Activated naive CD8-positive, alpha-beta T cell treated with anti-CD3 and anti-CD28 coated beads, Interleukin-2, amount 10 ng/mL, durations not matched to agents 7 days and 5 days (primary cell): ENCODE results near the gene GPLD1. TPM values are rescaled to one million over a fixed set of nuclear protein-coding genes. Genes with fewer than 3 reads are reported as not detected.
A peak's percentile ranks its signal among the peaks of the same experiment; 100 is the strongest.

Source experiments
- ATAC-seq: fragments of 150-1000 bp; cut with Tn5 transposase; one replicate; pipeline ENCODE4 v1.10.0; 2021; ENCODE audit warnings: low read depth, moderate library complexity
- POLR2A ChIA-PET: fragments of 350-600 bp; sonication (Branson Sonifier 250); formaldehyde crosslinking; loops from one replicate; lab custom pipeline; 2021; ENCODE audit warnings: antibody characterized with exemption; lab: Charles Lee
- DNase-seq: peaks from one replicate; pipeline ENCODE4 v3.0.0; 2021
- H3K27ac Mint-ChIP-seq: one replicate; pipeline ENCODE4 v1.8.0; 2022; ENCODE audit warnings: mild to moderate bottlenecking, mixed read lengths
- H3K27me3 Mint-ChIP-seq: one replicate; pipeline ENCODE4 v1.8.0; 2022; ENCODE audit warnings: mild to moderate bottlenecking, moderate library complexity, mixed read lengths
- H3K36me3 Mint-ChIP-seq: one replicate; pipeline ENCODE4 v1.8.0; 2021; ENCODE audit warnings: mild to moderate bottlenecking, mixed read lengths
- H3K4me1 Mint-ChIP-seq: one replicate; pipeline ENCODE4 v1.8.0; 2021; ENCODE audit warnings: mixed read lengths
- H3K4me3 Mint-ChIP-seq: one replicate; pipeline ENCODE4 v1.8.0; 2022; ENCODE audit warnings: mild to moderate bottlenecking, moderate library complexity, mixed read lengths
- H3K9me3 Mint-ChIP-seq: one replicate; pipeline ENCODE4 v1.8.0; 2021; ENCODE audit warnings: mixed read lengths
- total RNA-seq, 2 experiments: library from RNA; stranded (reverse); gene quantifications; one replicate each; pipeline ENCODE4 v1.2.3, GENCODE V29; 2021

The GPLD1 gene
- total RNA-seq, 2 experiments from 2014 or later = 0.34 to 0.42 TPM

- ATAC-seq (no peak), DNase-seq (no peak)
- POLR2A ChIA-PET = interaction anchor here (1.2 kb wide), 2 partner anchors 172 to 173 kb away, joined by 3 read pairs; partner anchors contain the start of genes ACOT13 and TDP2
- Mint-ChIP-seq H3K4me1 (peaks cover 6% of the 10 kb centered on the region), H3K36me3 (peaks cover 11% of the 10 kb centered on the region), H3K4me3 (peak overlapping the region; percentile 82), H3K9me3 (peaks cover 5% of the 10 kb centered on the region), H3K27me3 (peaks cover 2% of the 10 kb centered on the region), H3K27ac (peak overlapping the region; percentile 15)
Measured at GRCh38 chr6:24493945-24494820, 4.8 kb upstream of the GPLD1 start.

GRCh38 chr6:24492475-24492874 lies 3.1 kb upstream of the GPLD1 start:
- H3K27ac Mint-ChIP-seq = no peak overlapping the region
- H3K4me1 Mint-ChIP-seq = peaks cover 6% of the 10 kb centered on the region
- DNase-seq (no peak), ATAC-seq (no peak)
- peaks cover 2% of the 10 kb centered on the region for H3K27me3 Mint-ChIP-seq
- peaks cover 8% of the 10 kb centered on the region for H3K36me3 Mint-ChIP-seq
- no peak overlapping the region for H3K4me3 Mint-ChIP-seq
- H3K9me3 Mint-ChIP-seq = peaks cover 4% of the 10 kb centered on the region
- POLR2A ChIA-PET = no interaction called here

GRCh38 chr6:24490948-24491347 lies 1.6 kb upstream of the GPLD1 start:
- H3K4me3 Mint-ChIP-seq = no peak overlapping the region
- H3K27me3 Mint-ChIP-seq = peaks cover 2% of the 10 kb centered on the region
- ATAC-seq (no peak), DNase-seq (no peak)
- no peaks in the 10 kb centered on the region for H3K36me3 Mint-ChIP-seq
- H3K4me1 Mint-ChIP-seq = peaks cover 6% of the 10 kb centered on the region
- no peaks in the 10 kb centered on the region for H3K9me3 Mint-ChIP-seq
- POLR2A ChIA-PET = no interaction called here
- no peak overlapping the region for H3K27ac Mint-ChIP-seq

- Mint-ChIP-seq H3K36me3 (no peaks in the 10 kb centered on the region), H3K9me3 (no peaks in the 10 kb centered on the region), H3K27ac (no peak overlapping the region), H3K27me3 (no peaks in the 10 kb centered on the region), H3K4me1 (peaks cover 1% of the 10 kb centered on the region), H3K4me3 (no peak overlapping the region)
- ATAC-seq = no peak
- DNase-seq = no peak
- POLR2A ChIA-PET = no interaction called here
Measured at GRCh38 chr6:24489881-24490280, 503 bp upstream of the GPLD1 start.

- H3K36me3 Mint-ChIP-seq = no peaks in the 10 kb centered on the region
- H3K27me3 Mint-ChIP-seq = no peaks in the 10 kb centered on the region
- no peak for ATAC-seq
- DNase-seq = no peak
- H3K27ac Mint-ChIP-seq = no peak overlapping the region
- H3K9me3 Mint-ChIP-seq = no peaks in the 10 kb centered on the region
- POLR2A ChIA-PET = no interaction called here
- no peaks in the 10 kb centered on the region for H3K4me1 Mint-ChIP-seq
- no peak overlapping the region for H3K4me3 Mint-ChIP-seq
Measured at GRCh38 chr6:24486065-24486464, 3.3 kb downstream of the GPLD1 start.

- DNase-seq (no peak), ATAC-seq (no peak)
- POLR2A ChIA-PET = no interaction called here
- no peak overlapping the region for H3K4me3 Mint-ChIP-seq
- H3K27ac Mint-ChIP-seq = no peak overlapping the region
- H3K36me3 Mint-ChIP-seq = no peaks in the 10 kb centered on the region
- no peaks in the 10 kb centered on the region for H3K9me3 Mint-ChIP-seq
- H3K4me1 Mint-ChIP-seq = no peaks in the 10 kb centered on the region
- H3K27me3 Mint-ChIP-seq = no peaks in the 10 kb centered on the region
Measured at GRCh38 chr6:24484657-24485323, 4.6 kb downstream of the GPLD1 start.

- ATAC-seq = no peak
- Mint-ChIP-seq H3K9me3 (no peaks in the 10 kb centered on the region), H3K27ac (no peak overlapping the region), H3K4me3 (no peak overlapping the region), H3K4me1 (no peaks in the 10 kb centered on the region), H3K36me3 (no peaks in the 10 kb centered on the region), H3K27me3 (peaks cover 2% of the 10 kb centered on the region)
- POLR2A ChIA-PET = no interaction called here
- DNase-seq = no peak
Measured at GRCh38 chr6:24481449-24481848, 7.9 kb downstream of the GPLD1 start.

GRCh38 chr6:24480705-24481104 lies 8.7 kb downstream of the GPLD1 start:
- no peak for ATAC-seq

GRCh38 chr6:24478903-24479302 lies 10.5 kb downstream of the GPLD1 start:
- no peaks in the 10 kb centered on the region for H3K4me1 Mint-ChIP-seq
- peaks cover 2% of the 10 kb centered on the region for H3K27me3 Mint-ChIP-seq
- no peaks in the 10 kb centered on the region for H3K9me3 Mint-ChIP-seq
- H3K36me3 Mint-ChIP-seq = no peaks in the 10 kb centered on the region
- ATAC-seq (no peak), DNase-seq (no peak)
- POLR2A ChIA-PET = no interaction called here
- H3K4me3 Mint-ChIP-seq = no peak overlapping the region
- no peak overlapping the region for H3K27ac Mint-ChIP-seq

More at GRCh38 chr6:24480705-24481104, 8.7 kb downstream of the GPLD1 start:
- Mint-ChIP-seq H3K27ac (no peak overlapping the region), H3K4me1 (no peaks in the 10 kb centered on the region), H3K9me3 (no peaks in the 10 kb centered on the region), H3K27me3 (peaks cover 2% of the 10 kb centered on the region), H3K36me3 (no peaks in the 10 kb centered on the region), H3K4me3 (no peak overlapping the region)
- POLR2A ChIA-PET = no interaction called here
- no peak for DNase-seq

GRCh38 chr6:24477070-24477469 lies 12.3 kb downstream of the GPLD1 start:
- no peaks in the 10 kb centered on the region for H3K4me1 Mint-ChIP-seq
- POLR2A ChIA-PET = no interaction called here
- no peaks in the 10 kb centered on the region for H3K36me3 Mint-ChIP-seq
- DNase-seq = no peak
- H3K27me3 Mint-ChIP-seq = peaks cover 2% of the 10 kb centered on the region
- no peak for ATAC-seq
- no peaks in the 10 kb centered on the region for H3K9me3 Mint-ChIP-seq
- no peak overlapping the region for H3K4me3 Mint-ChIP-seq
- no peak overlapping the region for H3K27ac Mint-ChIP-seq

GRCh38 chr6:24476631-24477030 lies 12.7 kb downstream of the GPLD1 start:
- H3K27me3 Mint-ChIP-seq = peaks cover 4% of the 10 kb centered on the region
- no peaks in the 10 kb centered on the region for H3K9me3 Mint-ChIP-seq
- no peaks in the 10 kb centered on the region for H3K36me3 Mint-ChIP-seq
- H3K4me1 Mint-ChIP-seq = no peaks in the 10 kb centered on the region
- DNase-seq = no peak
- no peak overlapping the region for H3K4me3 Mint-ChIP-seq
- no peak overlapping the region for H3K27ac Mint-ChIP-seq
- POLR2A ChIA-PET = no interaction called here
- no peak for ATAC-seq

- H3K4me1 Mint-ChIP-seq = no peaks in the 10 kb centered on the region
- ATAC-seq (no peak), DNase-seq (no peak)
- POLR2A ChIA-PET = no interaction called here
- H3K36me3 Mint-ChIP-seq = no peaks in the 10 kb centered on the region
- H3K27ac Mint-ChIP-seq = no peak overlapping the region
- H3K9me3 Mint-ChIP-seq = no peaks in the 10 kb centered on the region
- H3K27me3 Mint-ChIP-seq = peaks cover 2% of the 10 kb centered on the region
- H3K4me3 Mint-ChIP-seq = no peak overlapping the region
Measured at GRCh38 chr6:24472181-24472580, 17.2 kb downstream of the GPLD1 start.

- no peak overlapping the region for H3K4me3 Mint-ChIP-seq
- POLR2A ChIA-PET = no interaction called here
- peaks cover 2% of the 10 kb centered on the region for H3K27me3 Mint-ChIP-seq
Measured at GRCh38 chr6:24469811-24470210, 19.6 kb downstream of the GPLD1 start.

More at GRCh38 chr6:24469811-24470210, 19.6 kb downstream of the GPLD1 start:
- H3K9me3 Mint-ChIP-seq = no peaks in the 10 kb centered on the region
- ATAC-seq = no peak
- no peaks in the 10 kb centered on the region for H3K36me3 Mint-ChIP-seq
- DNase-seq = no peak
- no peaks in the 10 kb centered on the region for H3K4me1 Mint-ChIP-seq
- H3K27ac Mint-ChIP-seq = no peak overlapping the region
